Measurements from ENCODE around the gene LRGUK. TPM values are rescaled to one million over a fixed set of nuclear protein-coding genes. Genes with fewer than 3 reads are reported as not detected.

Gene LRGUK
- total RNA-seq, 1 donor from 2014 or later: 0.06 TPM

DNA sequence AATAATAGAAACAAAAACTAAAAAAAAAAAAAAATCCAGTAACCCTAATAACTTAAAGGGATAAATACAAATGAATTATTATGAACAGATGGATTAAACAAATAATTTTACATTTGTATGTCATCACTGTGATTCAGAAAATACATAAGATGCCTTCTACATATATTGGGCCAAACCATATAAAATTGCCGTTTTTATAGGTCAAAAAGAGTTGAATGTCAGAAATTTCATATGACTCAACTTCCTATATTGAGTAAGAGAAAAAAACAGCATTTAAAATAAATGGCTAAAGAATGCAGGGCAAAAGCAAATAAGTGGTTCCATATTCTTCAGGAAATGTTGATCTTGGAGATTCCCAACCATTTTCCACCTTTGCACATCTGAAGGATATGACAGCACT lies 180.2 kb downstream of the LRGUK start:
- no peak overlapping the region for H3K4me3 ChIP-seq (ENCODE audit: low read depth, low read length)
- TF ChIP-seq, protein P1, sequence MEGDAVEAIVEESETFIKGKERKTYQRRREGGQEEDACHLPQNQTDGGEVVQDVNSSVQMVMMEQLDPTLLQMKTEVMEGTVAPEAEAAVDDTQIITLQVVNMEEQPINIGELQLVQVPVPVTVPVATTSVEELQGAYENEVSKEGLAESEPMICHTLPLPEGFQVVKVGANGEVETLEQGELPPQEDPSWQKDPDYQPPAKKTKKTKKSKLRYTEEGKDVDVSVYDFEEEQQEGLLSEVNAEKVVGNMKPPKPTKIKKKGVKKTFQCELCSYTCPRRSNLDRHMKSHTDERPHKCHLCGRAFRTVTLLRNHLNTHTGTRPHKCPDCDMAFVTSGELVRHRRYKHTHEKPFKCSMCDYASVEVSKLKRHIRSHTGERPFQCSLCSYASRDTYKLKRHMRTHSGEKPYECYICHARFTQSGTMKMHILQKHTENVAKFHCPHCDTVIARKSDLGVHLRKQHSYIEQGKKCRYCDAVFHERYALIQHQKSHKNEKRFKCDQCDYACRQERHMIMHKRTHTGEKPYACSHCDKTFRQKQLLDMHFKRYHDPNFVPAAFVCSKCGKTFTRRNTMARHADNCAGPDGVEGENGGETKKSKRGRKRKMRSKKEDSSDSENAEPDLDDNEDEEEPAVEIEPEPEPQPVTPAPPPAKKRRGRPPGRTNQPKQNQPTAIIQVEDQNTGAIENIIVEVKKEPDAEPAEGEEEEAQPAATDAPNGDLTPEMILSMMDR (conservative IDR thresholded peaks at IDR 0.05; ENCODE audit: low read depth, low read length): no peak
- no peak for DNase-seq (ENCODE audit: low read depth)

DNA sequence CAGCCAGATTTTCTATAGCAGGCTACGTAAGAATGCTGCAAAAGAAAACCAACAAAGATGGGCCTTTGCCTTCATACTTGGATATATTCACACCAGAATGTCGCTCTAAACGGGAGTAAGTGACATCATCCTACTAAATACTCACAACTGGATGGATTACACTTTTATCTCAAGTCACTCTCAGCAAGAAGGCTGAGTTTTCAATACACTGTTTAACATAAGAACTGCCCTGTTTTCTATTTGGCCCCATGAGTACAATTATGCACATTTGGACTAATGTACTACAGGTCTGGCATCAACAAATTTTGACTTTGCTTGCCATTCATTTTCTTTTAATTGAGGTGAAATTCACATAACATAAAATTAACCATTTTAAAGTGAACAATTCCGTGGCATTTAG lies 181.4 kb downstream of the LRGUK start:
- no peak overlapping the region for H3K4me3 ChIP-seq (ENCODE audit: low read depth, low read length)
- DNase-seq (ENCODE audit: low read depth): no peak
- TF ChIP-seq, protein P1 (conservative IDR thresholded peaks at IDR 0.05; ENCODE audit: low read depth, low read length): no peak

DNA sequence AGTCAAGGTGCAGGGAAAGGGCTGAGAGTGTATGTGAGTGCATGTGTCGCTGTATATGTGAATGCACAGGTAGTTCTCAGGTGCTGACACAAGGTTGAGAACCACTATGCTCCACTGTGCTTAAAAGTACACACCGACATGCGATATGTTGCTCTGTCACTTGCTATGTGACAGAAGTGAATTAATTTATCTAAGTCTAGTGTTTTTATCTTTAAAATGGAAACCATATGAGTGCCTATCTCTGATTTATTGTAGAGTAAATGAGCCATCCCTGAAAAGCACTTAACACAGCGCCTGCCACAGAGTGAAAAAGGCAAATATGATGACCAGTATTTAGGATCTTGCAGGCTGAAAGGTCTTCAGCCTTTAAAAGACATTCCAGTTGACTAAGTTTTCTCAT lies 184.7 kb downstream of the LRGUK start:
- no peak overlapping the region for H3K4me3 ChIP-seq (ENCODE audit: low read depth, low read length)
- DNase-seq (ENCODE audit: low read depth): no peak
- TF ChIP-seq, protein P1 (conservative IDR thresholded peaks at IDR 0.05; ENCODE audit: low read depth, low read length): no peak

DNA sequence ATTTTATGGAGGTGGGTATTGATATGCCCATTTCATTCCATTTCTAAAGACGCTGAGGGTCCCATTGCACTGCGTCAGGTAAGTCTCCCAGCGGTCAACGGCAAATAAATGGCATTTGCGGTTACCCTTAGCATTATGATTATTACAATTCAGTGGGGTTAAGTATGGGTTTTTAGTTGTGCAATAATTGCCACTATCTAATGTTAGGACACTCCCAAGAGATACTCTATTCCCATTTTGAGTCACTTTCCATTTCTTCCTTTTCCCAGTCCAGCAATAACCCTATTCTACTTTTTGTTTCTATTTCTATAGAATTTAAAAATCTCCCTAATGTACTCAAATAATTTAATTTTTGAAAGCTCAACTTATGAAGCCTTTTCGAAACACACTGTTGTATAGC lies 185.6 kb downstream of the LRGUK start:
- no peak overlapping the region for H3K4me3 ChIP-seq (ENCODE audit: low read depth, low read length)
- TF ChIP-seq, protein P1 (conservative IDR thresholded peaks at IDR 0.05; ENCODE audit: low read depth, low read length): no peak
- DNase-seq (ENCODE audit: low read depth): no peak

DNA sequence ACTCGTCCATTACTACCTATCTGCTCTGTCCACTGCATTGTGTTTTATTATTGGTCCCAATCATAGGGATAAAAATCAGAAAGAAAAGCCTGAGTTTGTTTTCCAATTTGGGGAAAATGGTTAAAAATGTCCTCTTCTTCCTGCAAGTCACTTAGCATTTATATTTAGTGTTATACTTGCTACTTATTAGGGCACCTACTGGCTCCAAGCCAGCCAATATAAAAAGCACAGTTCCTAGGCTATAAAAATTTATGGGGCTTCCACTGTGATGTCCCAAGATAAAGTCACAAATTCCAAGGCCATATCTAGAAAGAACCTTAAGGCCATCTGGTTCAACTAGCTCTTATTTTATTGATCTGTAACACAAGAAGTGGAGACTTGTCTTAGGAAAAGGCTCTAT lies 186.4 kb downstream of the LRGUK start:
- TF ChIP-seq, protein P1 (conservative IDR thresholded peaks at IDR 0.05; ENCODE audit: low read depth, low read length): no peak
- no peak overlapping the region for H3K4me3 ChIP-seq (ENCODE audit: low read depth, low read length)
- DNase-seq (ENCODE audit: low read depth): no peak

Other genes with a start within 250 kb of the LRGUK start
- gene SLC35B4, start 189.6 kb downstream of the LRGUK start, total RNA-seq: 9.2 and 11.9 TPM in 2 replicates